Trophoblast cell (in vitro differentiated cells and primary cell): ENCODE data around the gene ABCG2.
"Not testable (repeated sequence)": the region's sequence is repeated elsewhere in the genome, so short reads cannot be mapped to it uniquely, and the experiment has no call there.

Source experiments
- DNase-seq, 2 donors: peaks; one replicate each; pipeline ENCODE4 v3.0.0-alpha.2; 2016
- H2AFZ ChIP-seq: 2 replicates; pipeline ENCODE4 v1.6.1; 2013; ENCODE audit warnings: low read length, moderate library complexity, mild to moderate bottlenecking; ENCODE audit not compliant: insufficient read depth, poor library complexity
- H2AK5ac ChIP-seq: 2 replicates; pipeline ENCODE4 v1.6.1; 2013; ENCODE audit warnings: mild to moderate bottlenecking, low read length
- H2BK120ac ChIP-seq: 2 replicates; pipeline ENCODE4 v1.6.1; 2013; ENCODE audit warnings: low read length, mild to moderate bottlenecking, moderate library complexity; ENCODE audit not compliant: insufficient read depth, poor library complexity
- H2BK12ac ChIP-seq: 2 replicates; pipeline ENCODE4 v1.6.1; 2013; ENCODE audit warnings: mild to moderate bottlenecking, low read length, moderate library complexity
- H2BK5ac ChIP-seq: 2 replicates; pipeline ENCODE4 v1.6.1; 2013; ENCODE audit warnings: low read length, low read depth, moderate library complexity, mild to moderate bottlenecking; ENCODE audit not compliant: poor library complexity
- H3K14ac ChIP-seq: 2 replicates; pipeline ENCODE4 v1.6.1; 2013; ENCODE audit warnings: mild to moderate bottlenecking, low read length
- H3K18ac ChIP-seq: 2 replicates; pipeline ENCODE4 v1.6.1; 2013; ENCODE audit warnings: mild to moderate bottlenecking, low read length
- H3K23ac ChIP-seq: 2 replicates; pipeline ENCODE4 v1.6.1; 2013; ENCODE audit warnings: low read length
- H3K27ac ChIP-seq: 2 replicates; pipeline ENCODE4 v1.5.1; 2013; ENCODE audit warnings: low read depth, mild to moderate bottlenecking, inconsistent platforms, low read length, moderate library complexity
- H3K27me3 ChIP-seq: 2 replicates; pipeline ENCODE4 v1.6.1; 2013; ENCODE audit warnings: inconsistent platforms, mild to moderate bottlenecking, low read length, moderate library complexity; ENCODE audit not compliant: insufficient read depth
- H3K36me3 ChIP-seq, 2 experiments: 1 replicate in 1 of 2; 2 replicates in 1 of 2; pipeline ENCODE4 v1.6.1; 2013; ENCODE audit warnings: low read length in 2 of 2, mild to moderate bottlenecking in 2 of 2, moderate library complexity in 1 of 2; ENCODE audit not compliant: insufficient read depth in 2 of 2, control insufficient read depth in 1 of 2
- H3K4ac ChIP-seq: 2 replicates; pipeline ENCODE4 v1.6.1; 2013; ENCODE audit warnings: low read depth, mild to moderate bottlenecking, low read length, moderate library complexity
- H3K4me1 ChIP-seq, 2 experiments: 1 replicate in 1 of 2; 2 replicates in 1 of 2; pipeline ENCODE4 v1.6.1; 2013; ENCODE audit warnings: low read length in 2 of 2, mild to moderate bottlenecking in 2 of 2, moderate library complexity in 1 of 2; ENCODE audit not compliant: insufficient read depth in 2 of 2, control insufficient read depth in 1 of 2
- H3K4me2 ChIP-seq: 2 replicates; pipeline ENCODE4 v1.6.1; 2013; ENCODE audit warnings: inconsistent platforms, mild to moderate bottlenecking, low read length, moderate library complexity
- H3K4me3 ChIP-seq: 2 replicates; pipeline ENCODE4 v1.5.1; 2013; ENCODE audit warnings: mild to moderate bottlenecking, low read depth, low read length, inconsistent platforms
- H3K79me1 ChIP-seq: one replicate; pipeline ENCODE4 v1.6.1; 2013; ENCODE audit warnings: low read length
- H3K79me2 ChIP-seq: 2 replicates; pipeline ENCODE4 v1.6.1; 2013; ENCODE audit warnings: low read length, mild to moderate bottlenecking; ENCODE audit not compliant: control insufficient read depth, insufficient read depth, poor library complexity
- H3K9ac ChIP-seq: 2 replicates; pipeline ENCODE4 v1.6.1; 2013; ENCODE audit warnings: mild to moderate bottlenecking, low read length
- H3K9me3 ChIP-seq: 2 replicates; pipeline ENCODE4 v1.6.1; 2013; ENCODE audit warnings: low read depth, mild to moderate bottlenecking, control low read depth, inconsistent platforms, low read length; ENCODE audit not compliant: insufficient read depth
- H4K12ac ChIP-seq: 2 replicates; pipeline ENCODE4 v1.6.1; 2013; ENCODE audit warnings: low read depth, mild to moderate bottlenecking, low read length, moderate library complexity
- H4K8ac ChIP-seq: 2 replicates; pipeline ENCODE4 v1.6.1; 2013; ENCODE audit warnings: low read depth, mild to moderate bottlenecking, low read length, moderate library complexity
- H4K91ac ChIP-seq: one replicate; pipeline ENCODE4 v1.6.1; 2013; ENCODE audit warnings: low read depth, mild to moderate bottlenecking, low read length, moderate library complexity
- WGBS: extraction: QIAGEN DNeasy Blood & Tissue Kit; methylation state at CpG from one replicate; pipeline ENCODE4 v1.1.7; 2013; ENCODE audit warnings: missing lambda C conversion rate; ENCODE audit not compliant: insufficient read length, insufficient coverage; ENCODE audit errors: extremely low coverage; 5-methylcytosine and 5-hydroxymethylcytosine counted together

Gene ABCG2

GRCh38 chr4:88130003-88130402, 28.4 kb downstream of the ABCG2 start:
- Histone ChIP-seq H4K8ac (no peak overlapping the region), H2BK12ac (no peak overlapping the region), H3K9ac (no peak overlapping the region), H3K18ac (no peak overlapping the region), H2AK5ac (no peak overlapping the region), H3K36me3 (peaks cover 2 to 3% of the 10 kb centered on the region in 2 experiments), H3K9me3 (no peaks in the 10 kb centered on the region), H3K79me2 (peaks cover under 1% of the 10 kb centered on the region), H4K12ac (no peak overlapping the region), H3K23ac (no peak overlapping the region), H3K4me2 (no peak overlapping the region), H2AFZ (no peak overlapping the region), H2BK5ac (no peak overlapping the region), H3K27me3 (no peaks in the 10 kb centered on the region), H3K27ac (no peak overlapping the region), H3K4me3 (no peak overlapping the region), H4K91ac (no peak overlapping the region), H2BK120ac (no peak overlapping the region), H3K4me1 (peaks cover 0 to 2% of the 10 kb centered on the region in 2 experiments), H3K14ac (no peak overlapping the region), H3K79me1 (peaks cover 2% of the 10 kb centered on the region), H3K4ac (no peak overlapping the region)
- no peak for DNase-seq
- WGBS = no CpG with 5 or more reads among the region's 5 CpGs

DNA sequence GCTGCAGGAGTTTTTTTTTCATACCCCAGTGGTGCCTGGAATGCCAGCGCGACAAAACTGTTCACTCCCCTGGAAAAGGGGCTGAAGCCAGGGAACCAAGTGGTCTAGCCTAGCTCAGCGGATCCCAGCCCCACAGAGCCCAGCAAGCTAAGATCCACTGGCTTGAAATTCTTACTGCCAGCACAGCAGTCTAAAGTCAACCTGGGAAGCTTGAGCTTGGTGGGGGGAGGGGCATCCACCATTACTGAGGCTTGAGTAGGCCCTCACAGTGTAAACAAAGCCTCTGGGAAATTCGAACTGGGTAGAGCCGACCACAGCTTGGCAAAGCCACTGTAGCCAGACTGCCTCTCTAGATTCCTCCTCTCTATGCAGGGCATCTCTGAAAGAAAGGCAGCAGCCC, 36.2 kb downstream of the ABCG2 start:
- not testable (repeated sequence) for H3K18ac ChIP-seq, H4K12ac ChIP-seq, H3K4me3 ChIP-seq, H2BK5ac ChIP-seq, DNase-seq, H3K4ac ChIP-seq, H3K9ac ChIP-seq, H3K4me1 ChIP-seq, H3K9me3 ChIP-seq, H2AK5ac ChIP-seq, H3K4me2 ChIP-seq, H2BK12ac ChIP-seq, H4K8ac ChIP-seq, H2AFZ ChIP-seq, H3K14ac ChIP-seq, H3K27ac ChIP-seq, H4K91ac ChIP-seq, H3K23ac ChIP-seq, H2BK120ac ChIP-seq, H3K27me3 ChIP-seq, H3K79me1 ChIP-seq, H3K79me2 ChIP-seq
- peaks cover 16 to 17% of the 10 kb centered on the region in 2 experiments for H3K36me3 ChIP-seq
- WGBS = no CpG with 5 or more reads among the region's 5 CpGs

DNA sequence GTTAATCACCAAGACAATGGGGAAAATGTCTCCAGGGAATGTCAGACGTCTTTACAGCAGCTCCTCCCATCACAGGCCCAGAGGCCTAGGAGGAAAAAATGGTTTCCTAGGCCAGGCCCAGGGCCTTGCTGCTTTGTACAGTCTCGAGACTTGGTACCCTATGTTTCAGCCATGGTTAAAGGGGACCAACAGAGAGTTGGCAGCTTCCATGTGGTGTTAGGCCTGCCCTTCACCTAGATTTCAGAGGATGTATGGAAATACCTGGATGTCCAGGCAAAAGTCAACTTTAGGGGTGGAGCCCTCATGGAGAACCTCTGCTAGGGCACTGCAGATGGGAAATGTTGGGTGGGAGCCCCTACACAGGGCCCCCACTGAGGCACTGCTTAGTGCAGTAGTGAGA, 38.5 kb downstream of the ABCG2 start:
- peaks cover 17 to 18% of the 10 kb centered on the region in 2 experiments for H3K36me3 ChIP-seq
- H3K18ac ChIP-seq = no peak overlapping the region

DNA sequence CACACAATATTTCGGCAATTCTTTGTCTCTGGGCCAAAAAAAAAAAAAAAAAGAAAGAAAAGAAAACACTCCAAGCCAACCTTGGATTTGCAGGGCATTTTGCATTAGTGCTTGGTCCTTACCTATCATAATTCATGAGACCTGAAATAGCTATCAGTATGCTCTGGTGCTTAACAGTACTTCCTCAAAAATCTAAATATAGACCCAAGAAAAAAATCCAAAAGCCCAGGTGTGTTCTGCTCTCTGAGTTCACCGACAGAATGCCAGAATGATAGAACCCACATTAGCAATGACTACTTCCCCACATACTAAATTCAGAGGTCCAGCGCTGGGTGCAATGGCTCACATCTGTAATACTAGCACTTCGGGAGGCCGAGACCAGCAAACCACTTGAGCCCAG, 42.9 kb downstream of the ABCG2 start:
- no peak overlapping the region for H2AK5ac ChIP-seq
- H3K79me1 ChIP-seq = no peaks in the 10 kb centered on the region
- peaks cover 9 to 10% of the 10 kb centered on the region in 2 experiments for H3K36me3 ChIP-seq
- H2BK5ac ChIP-seq = no peak overlapping the region
- H3K27me3 ChIP-seq = no peaks in the 10 kb centered on the region
- H3K9me3 ChIP-seq = peaks cover 7% of the 10 kb centered on the region
- no peak overlapping the region for H3K14ac ChIP-seq
- no peak overlapping the region for H3K4me2 ChIP-seq
- H3K23ac ChIP-seq = no peak overlapping the region
- H2BK12ac ChIP-seq = no peak overlapping the region
- H3K4ac ChIP-seq = no peak overlapping the region
- no peak overlapping the region for H3K27ac ChIP-seq
- H3K9ac ChIP-seq = no peak overlapping the region
- no peaks in the 10 kb centered on the region for H3K79me2 ChIP-seq
- H2BK120ac ChIP-seq = no peak overlapping the region
- H2AFZ ChIP-seq = no peak overlapping the region
- H4K12ac ChIP-seq = no peak overlapping the region
- H4K8ac ChIP-seq = no peak overlapping the region
- no peak overlapping the region for H3K18ac ChIP-seq
- H3K4me1 ChIP-seq = no peaks in the 10 kb centered on the region
- WGBS = no CpG with 5 or more reads among the region's 5 CpGs
- H4K91ac ChIP-seq = no peak overlapping the region
- H3K4me3 ChIP-seq = no peak overlapping the region
- DNase-seq = no peak

More for the DNA sequence above, 38.5 kb downstream of the ABCG2 start:
- Histone ChIP-seq H3K9me3 (peaks cover 10% of the 10 kb centered on the region), H3K23ac (no peak overlapping the region), H3K9ac (no peak overlapping the region), H3K27ac (no peak overlapping the region), H3K4me1 (no peaks in the 10 kb centered on the region), H3K4me3 (no peak overlapping the region), H3K79me2 (no peaks in the 10 kb centered on the region), H3K4ac (no peak overlapping the region), H4K12ac (no peak overlapping the region), H4K91ac (no peak overlapping the region), H3K14ac (no peak overlapping the region), H2BK12ac (no peak overlapping the region), H2AFZ (no peak overlapping the region), H3K4me2 (no peak overlapping the region), H3K79me1 (no peaks in the 10 kb centered on the region), H2AK5ac (no peak overlapping the region), H4K8ac (no peak overlapping the region), H2BK120ac (no peak overlapping the region), H2BK5ac (no peak overlapping the region), H3K27me3 (no peaks in the 10 kb centered on the region)
- DNase-seq = no peak
- no CpG with 5 or more reads among the region's 2 CpGs for WGBS
